Small intestine (tissue), 7 donors: Measurements from ENCODE around the gene ZBTB9. TPM values are rescaled to one million over a fixed set of nuclear protein-coding genes. Genes with fewer than 3 reads are reported as not detected.
A peak's percentile ranks its signal among the peaks of the same experiment; 100 is the strongest.

Experiments used
- DNase-seq, 2 donors: peaks; one replicate each; pipeline versions ENCODE4 v3.0.0 to v3.0.0-alpha.2; 2013
- FAIRE-seq: peaks from 2 replicates; lab custom pipeline; 2012; peaks lifted over from hg19 to GRCh38; lab: Jason Lieb, UNC
- H3K27ac ChIP-seq, 3 donors: one replicate each; pipeline ENCODE4 v1.5.1; 2013; ENCODE audit warnings: low read length in 2 of 3, mild to moderate bottlenecking in 2 of 3, control low read depth in 1 of 3, inconsistent platforms in 1 of 3, low read depth in 1 of 3, moderate library complexity in 1 of 3
- H3K27me3 ChIP-seq, 3 donors: one replicate each; pipeline ENCODE4 v1.6.1; 2013; ENCODE audit warnings: low read length in 3 of 3, inconsistent platforms in 1 of 3; ENCODE audit not compliant: control insufficient read depth in 3 of 3, insufficient read depth in 3 of 3
- H3K36me3 ChIP-seq, 3 donors: one replicate each; pipeline ENCODE4 v1.6.1; 2013; ENCODE audit warnings: low read length in 3 of 3, inconsistent platforms in 1 of 3, low read depth in 1 of 3, mild to moderate bottlenecking in 1 of 3, moderate library complexity in 1 of 3; ENCODE audit not compliant: control insufficient read depth in 3 of 3, insufficient read depth in 2 of 3
- H3K4me1 ChIP-seq, 3 donors: one replicate each; pipeline ENCODE4 v1.6.1; 2013; ENCODE audit warnings: low read length in 2 of 3, inconsistent platforms in 1 of 3, low read depth in 1 of 3, mild to moderate bottlenecking in 1 of 3, moderate library complexity in 1 of 3; ENCODE audit not compliant: control insufficient read depth in 3 of 3, insufficient read depth in 2 of 3
- H3K4me3 ChIP-seq, 3 donors: one replicate each; pipeline ENCODE4 v1.5.1; 2013; ENCODE audit warnings: low read length in 3 of 3, control low read depth in 1 of 3, inconsistent platforms in 1 of 3, low read depth in 1 of 3, mild to moderate bottlenecking in 1 of 3, moderate library complexity in 1 of 3
- H3K9me3 ChIP-seq, 2 donors: one replicate each; pipeline ENCODE4 v1.6.1; 2013; ENCODE audit warnings: low read depth in 1 of 2, low read length in 1 of 2; ENCODE audit not compliant: control insufficient read depth in 2 of 2, insufficient read depth in 1 of 2
- WGBS, 3 donors: extraction: QIAGEN DNeasy Blood & Tissue Kit; methylation state at CpG; one replicate each; pipeline ENCODE4 v1.1.7; 2013; 5-methylcytosine and 5-hydroxymethylcytosine counted together
- polyA plus RNA-seq, 4 donors: library from polyadenylated mRNA; stranded (reverse) in 3 of 4; unstranded in 1 of 4; fragments of 200-250 nt in 3 of 4; fragments of 120-200 nt in 1 of 4; gene quantifications; one replicate each; pipeline versions ENCODE4 v1.2.1 to v1.2.3, GENCODE V29; 2013
- donor health status: healthy with polysubstance abuse.
- donor health status: control.
- donor health status: control.
- donor health status: Bipolar disorder and iron deficiency.
- donor health status: healthy.

ZBTB9 gene
- polyA plus RNA-seq, 4 donors = 1.6 to 8.5 (median 3.5) TPM

DNA sequence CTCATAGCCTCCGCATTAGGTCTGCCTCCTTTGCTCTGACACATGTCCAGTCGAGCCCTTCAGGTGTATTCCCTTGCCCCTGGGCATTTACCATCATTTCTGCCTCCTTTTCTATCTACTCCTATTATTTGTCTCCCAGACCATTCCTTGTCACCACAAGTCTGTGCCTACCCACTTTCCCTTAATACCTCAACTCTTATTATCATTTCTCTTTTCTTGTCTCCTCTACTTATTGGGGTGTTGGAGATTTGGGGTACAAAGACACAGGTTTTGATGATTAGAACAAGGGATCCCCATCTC is 33.1 kb upstream of the ZBTB9 start:
- peaks cover 12 to 36% (median 13%) of the 10 kb centered on the region in 3 donors for H3K4me1 ChIP-seq
- H3K9me3 ChIP-seq = no peaks in the 10 kb centered on the region
- peaks cover 0 to 12% (median 0%) of the 10 kb centered on the region in 3 donors for H3K27me3 ChIP-seq
- H3K27ac ChIP-seq = no peak overlapping the region
- H3K4me3 ChIP-seq = no peak overlapping the region
- FAIRE-seq (no peak), DNase-seq (no peak)
- 84 to 89% (median 88%) methylated on average over 2 of the region's 2 CpGs for WGBS, 3 donors
- peaks cover 0 to 4% (median 0%) of the 10 kb centered on the region in 3 donors for H3K36me3 ChIP-seq

DNA sequence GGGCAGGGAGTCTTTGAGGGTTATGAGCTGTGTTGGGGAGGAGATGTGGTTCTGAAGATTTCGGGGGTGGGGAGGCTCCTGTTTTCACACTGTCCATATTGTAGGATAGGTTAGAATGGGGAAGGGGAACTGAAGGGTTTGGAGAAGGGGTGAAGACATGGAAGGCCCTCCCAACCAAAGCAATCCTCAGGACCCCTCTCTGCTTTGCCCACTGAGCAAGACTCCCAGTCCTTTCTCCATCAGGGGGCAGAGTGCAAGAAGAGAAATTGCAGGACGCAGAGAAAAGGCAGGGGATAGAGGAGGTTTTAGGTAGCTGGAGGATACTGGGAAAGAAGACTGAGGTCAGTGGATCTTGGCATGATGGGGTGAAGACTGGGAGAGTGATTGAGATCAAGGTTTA is 30.6 kb upstream of the ZBTB9 start:
- Histone ChIP-seq H3K4me1 (peaks cover 6 to 40% (median 11%) of the 10 kb centered on the region in 3 donors), H3K27ac (no peak overlapping the region), H3K9me3 (no peaks in the 10 kb centered on the region), H3K4me3 (no peak overlapping the region), H3K36me3 (no peaks in the 10 kb centered on the region), H3K27me3 (peaks cover 0 to 12% (median 0%) of the 10 kb centered on the region in 3 donors)
- FAIRE-seq (no peak), DNase-seq (no peak)
- WGBS, 3 donors = 93 to 97% (median 97%) methylated on average over 2 of the region's 2 CpGs

DNA sequence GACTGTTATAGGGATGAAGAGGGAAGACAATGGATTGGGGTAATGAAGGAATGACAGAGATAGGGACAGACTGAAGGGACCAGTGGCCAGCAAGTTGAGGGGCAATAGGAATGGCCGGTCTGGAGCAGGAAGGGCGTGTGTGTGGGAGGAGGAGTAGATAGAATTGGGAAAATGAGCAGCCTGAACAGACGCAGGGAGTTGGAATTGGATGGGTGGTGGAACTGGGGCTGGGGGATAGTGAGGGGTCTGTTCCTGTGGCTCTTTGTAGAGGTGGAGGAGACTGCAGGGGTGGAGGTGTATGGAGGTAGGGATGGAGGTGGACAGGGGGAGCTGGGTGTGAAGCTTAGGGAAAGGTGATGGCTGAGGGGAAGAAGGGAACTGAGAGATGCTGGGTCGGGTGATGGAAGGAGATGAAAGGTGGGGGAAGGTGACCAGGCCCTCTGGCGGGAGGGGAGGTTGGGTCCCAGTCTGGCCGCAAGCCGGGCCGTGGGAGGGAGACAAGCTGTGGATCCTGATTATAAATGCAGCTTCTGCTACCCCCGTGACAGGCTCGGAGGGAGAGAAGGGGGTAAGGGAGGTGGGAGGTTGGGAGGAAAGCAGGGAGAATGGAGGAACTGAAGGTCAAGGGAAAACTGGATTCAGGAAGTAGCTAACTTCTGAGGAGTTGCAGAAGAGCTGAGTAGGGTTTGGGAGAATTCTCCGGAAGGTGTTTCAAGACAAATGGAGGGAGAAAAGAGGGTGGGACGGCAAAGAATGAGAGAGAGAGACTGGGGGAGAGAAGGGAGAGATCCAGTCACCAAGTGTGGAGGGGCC is 29.3 kb upstream of the ZBTB9 start:
- peak overlapping the region; percentile 46 to 81 (median 56) for H3K4me3 ChIP-seq
- peak overlapping the region; percentile 77 to 99 (median 93) for H3K27ac ChIP-seq
- peaks cover 3 to 39% (median 11%) of the 10 kb centered on the region in 3 donors for H3K4me1 ChIP-seq
- WGBS, 3 donors = 12 to 19% (median 17%) methylated on average over 12 of the region's 12 CpGs
- no peaks in the 10 kb centered on the region for H3K36me3 ChIP-seq
- FAIRE-seq (no peak), DNase-seq (no peak)
- peaks cover 0 to 6% (median 0%) of the 10 kb centered on the region in 3 donors for H3K27me3 ChIP-seq
- H3K9me3 ChIP-seq = no peaks in the 10 kb centered on the region

- no peaks in the 10 kb centered on the region for H3K9me3 ChIP-seq
- 1% methylated on average over 37 to 43 of the region's 43 CpGs for WGBS, 3 donors
- H3K4me3 ChIP-seq = peak overlapping the region; percentile 46 to 81 (median 56)
- H3K36me3 ChIP-seq = no peaks in the 10 kb centered on the region
- DNase-seq = peak; percentile 68 to 93
- peaks cover 0 to 6% (median 0%) of the 10 kb centered on the region in 3 donors for H3K27me3 ChIP-seq
- no peak for FAIRE-seq
- H3K27ac ChIP-seq = peak overlapping the region; percentile 77 to 99 (median 93)
- H3K4me1 ChIP-seq = peaks cover 9 to 48% (median 13%) of the 10 kb centered on the region in 3 donors
These were observed 28.5 kb upstream of the ZBTB9 start for GRCh38 chr6:33425668-33426577.

DNA sequence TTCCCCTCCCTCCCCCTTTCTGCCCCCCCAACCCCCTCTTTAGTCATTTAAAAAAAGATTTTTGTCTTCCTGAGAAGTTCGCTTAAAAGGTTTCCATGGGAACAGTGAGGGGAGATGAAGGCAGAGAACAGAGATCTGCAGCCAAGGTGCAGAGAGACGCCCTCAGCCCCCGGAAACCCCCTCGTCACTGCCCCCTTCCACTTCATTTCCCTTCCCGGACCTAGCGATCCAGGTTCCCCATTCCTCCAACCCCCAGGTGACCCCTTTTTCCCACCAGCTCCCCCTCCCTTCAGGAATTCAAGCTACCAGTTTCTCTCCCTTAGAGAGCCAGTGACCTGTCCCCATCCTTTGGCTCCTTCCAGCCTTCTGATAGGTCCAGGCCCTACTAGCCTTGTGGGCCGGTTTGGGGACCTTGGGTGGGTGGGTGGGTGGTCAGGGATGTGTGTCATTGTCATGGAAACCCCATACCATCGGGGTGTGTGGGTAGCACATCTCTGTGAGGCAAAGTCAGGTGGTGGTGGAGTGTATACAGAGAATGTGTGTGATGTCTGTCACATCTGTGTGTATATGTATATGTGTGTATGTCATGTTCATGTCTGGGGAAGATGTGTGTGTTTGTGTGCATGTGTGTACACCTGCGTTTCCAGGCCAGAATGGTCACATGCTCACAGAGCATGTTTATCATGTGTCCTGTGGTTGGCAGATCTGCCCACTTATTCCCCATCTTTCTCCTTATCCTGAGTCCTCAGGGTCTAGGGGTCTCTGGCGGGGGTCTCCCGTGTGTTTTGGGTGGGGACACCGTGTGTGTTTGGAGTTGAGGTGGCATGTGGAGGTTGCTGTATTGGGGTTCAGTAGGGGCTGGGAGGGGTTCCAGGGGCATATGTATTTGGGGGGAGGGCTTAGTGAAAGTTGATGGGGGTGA is 27.5 kb upstream of the ZBTB9 start:
- Histone ChIP-seq H3K4me3 (peak overlapping the region in 2 of 3 donors; percentile 69 to 81), H3K4me1 (peaks cover 9 to 57% (median 13%) of the 10 kb centered on the region in 3 donors), H3K36me3 (no peaks in the 10 kb centered on the region), H3K27me3 (no peaks in the 10 kb centered on the region), H3K9me3 (no peaks in the 10 kb centered on the region), H3K27ac (peak overlapping the region in 2 of 3 donors; percentile 47 to 99)
- WGBS, 3 donors = 3 to 11% (median 5%) methylated on average over 12 of the region's 12 CpGs
- FAIRE-seq = no peak
- DNase-seq = peak in 1 of 2 donors; percentile 37

GRCh38 chr6:33427585-33428223 is 26.7 kb upstream of the ZBTB9 start:
- H3K9me3 ChIP-seq = no peaks in the 10 kb centered on the region
- no peak for FAIRE-seq
- H3K4me1 ChIP-seq = peaks cover 9 to 58% (median 13%) of the 10 kb centered on the region in 3 donors
- H3K4me3 ChIP-seq = peak overlapping the region; percentile 50 to 69 (median 56)
- no peaks in the 10 kb centered on the region for H3K27me3 ChIP-seq
- DNase-seq = peak; percentile 31 to 69
- peak overlapping the region in 2 of 3 donors; percentile 29 to 63 for H3K27ac ChIP-seq
- 0 to 1% (median 0%) methylated on average over 8 to 78 of the region's 79 CpGs for WGBS, 3 donors
- H3K36me3 ChIP-seq = peaks cover 0 to 6% (median 0%) of the 10 kb centered on the region in 3 donors

- Histone ChIP-seq H3K4me1 (peaks cover 9 to 58% (median 13%) of the 10 kb centered on the region in 3 donors), H3K4me3 (peak overlapping the region; percentile 46 to 69 (median 50)), H3K9me3 (no peaks in the 10 kb centered on the region), H3K27me3 (no peaks in the 10 kb centered on the region), H3K27ac (peak overlapping the region in 2 of 3 donors; percentile 48 to 82), H3K36me3 (peaks cover 0 to 12% (median 0%) of the 10 kb centered on the region in 3 donors)
- 3 to 5% (median 5%) methylated on average over 25 to 33 of the region's 33 CpGs for WGBS, 3 donors
- DNase-seq = peak; percentile 54 to 67
- FAIRE-seq = no peak
These were observed 26.0 kb upstream of the ZBTB9 start for GRCh38 chr6:33428224-33428965.
